ENCODE measurements around the gene GASK1A.

DNA sequence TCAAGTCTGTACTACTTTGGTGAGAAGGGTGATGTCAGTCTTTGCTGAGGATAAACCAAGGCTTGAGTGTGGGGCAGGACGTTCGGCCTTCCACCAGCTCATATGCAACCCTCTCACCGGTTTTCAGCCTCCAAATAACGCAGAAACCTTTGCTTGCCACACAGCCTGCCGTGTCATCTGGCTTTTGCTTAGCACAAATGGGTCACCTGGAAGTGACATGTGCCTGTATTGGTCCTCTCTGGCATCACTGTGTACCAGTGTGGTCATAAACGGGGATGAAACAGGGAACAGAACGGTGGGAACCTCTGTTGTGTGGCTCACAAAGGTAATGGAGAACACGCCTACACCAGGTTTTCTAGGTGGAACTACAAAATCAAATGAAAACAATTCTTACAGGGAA is 119.7 kb downstream of the GASK1A start:
- no peak for TF ChIP-seq POLR2A (IDR thresholded peaks at IDR 0.05)
- TF ChIP-seq, protein P1, sequence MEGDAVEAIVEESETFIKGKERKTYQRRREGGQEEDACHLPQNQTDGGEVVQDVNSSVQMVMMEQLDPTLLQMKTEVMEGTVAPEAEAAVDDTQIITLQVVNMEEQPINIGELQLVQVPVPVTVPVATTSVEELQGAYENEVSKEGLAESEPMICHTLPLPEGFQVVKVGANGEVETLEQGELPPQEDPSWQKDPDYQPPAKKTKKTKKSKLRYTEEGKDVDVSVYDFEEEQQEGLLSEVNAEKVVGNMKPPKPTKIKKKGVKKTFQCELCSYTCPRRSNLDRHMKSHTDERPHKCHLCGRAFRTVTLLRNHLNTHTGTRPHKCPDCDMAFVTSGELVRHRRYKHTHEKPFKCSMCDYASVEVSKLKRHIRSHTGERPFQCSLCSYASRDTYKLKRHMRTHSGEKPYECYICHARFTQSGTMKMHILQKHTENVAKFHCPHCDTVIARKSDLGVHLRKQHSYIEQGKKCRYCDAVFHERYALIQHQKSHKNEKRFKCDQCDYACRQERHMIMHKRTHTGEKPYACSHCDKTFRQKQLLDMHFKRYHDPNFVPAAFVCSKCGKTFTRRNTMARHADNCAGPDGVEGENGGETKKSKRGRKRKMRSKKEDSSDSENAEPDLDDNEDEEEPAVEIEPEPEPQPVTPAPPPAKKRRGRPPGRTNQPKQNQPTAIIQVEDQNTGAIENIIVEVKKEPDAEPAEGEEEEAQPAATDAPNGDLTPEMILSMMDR (IDR thresholded peaks at IDR 0.05): no peak

Measured in heart left ventricle (tissue), 13 donors.